Activated CD4-positive, alpha-beta T cell treated with anti-CD3 and anti-CD28 coated beads, Interleukin-2, amount 50 U/mL, for 1 hour (primary cell): ENCODE results near the gene FBXO11.
A peak's percentile ranks its signal among the peaks of the same experiment; 100 is the strongest.

ENCODE experiments used
- DNase-seq: peaks from one replicate; pipeline ENCODE4 v3.0.0-alpha.2; 2020

Gene FBXO11

DNA sequence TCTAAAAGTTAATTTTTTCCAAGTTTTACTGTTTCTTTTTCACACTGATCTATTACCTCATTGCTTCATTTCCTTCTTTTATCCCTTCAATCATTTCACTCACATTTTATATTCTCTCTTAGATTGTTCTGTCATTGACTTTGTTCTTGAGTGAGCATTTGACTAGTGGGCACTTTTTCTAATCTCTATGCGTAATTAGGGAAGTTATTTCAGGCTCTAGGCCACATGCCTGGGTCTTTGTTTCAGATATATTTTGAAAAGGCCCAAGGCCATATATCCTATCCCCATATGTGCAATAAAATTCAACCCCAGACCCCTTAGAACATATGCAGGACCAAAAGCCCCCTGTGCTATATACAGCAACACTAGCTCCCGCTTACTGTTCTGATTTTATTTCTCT is 62.1 kb downstream of the FBXO11 start:
- DNase-seq, result no peak

- no peak for DNase-seq
These were observed 62.9 kb downstream of the FBXO11 start for GRCh38 chr2:47843407-47843806.

DNA sequence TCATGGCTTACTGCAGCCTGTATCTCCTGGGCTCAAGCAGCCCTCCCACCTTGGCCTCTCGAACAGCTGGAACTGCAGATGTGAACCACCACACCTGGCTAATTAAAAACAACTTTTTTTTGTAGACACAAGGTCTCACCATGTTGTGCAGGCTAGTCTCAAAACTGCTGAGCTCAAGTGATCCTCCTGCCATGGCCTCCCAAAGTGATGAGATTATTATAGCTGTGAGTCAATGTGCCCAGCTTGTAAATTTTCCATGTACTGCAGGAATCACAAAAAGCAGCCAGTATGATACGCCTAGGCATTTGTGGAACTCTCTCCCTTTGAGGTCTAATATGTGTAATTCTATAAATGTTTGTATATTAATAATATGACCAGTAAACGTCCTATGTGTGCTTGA is 63.5 kb downstream of the FBXO11 start:
- no peak for DNase-seq

DNA sequence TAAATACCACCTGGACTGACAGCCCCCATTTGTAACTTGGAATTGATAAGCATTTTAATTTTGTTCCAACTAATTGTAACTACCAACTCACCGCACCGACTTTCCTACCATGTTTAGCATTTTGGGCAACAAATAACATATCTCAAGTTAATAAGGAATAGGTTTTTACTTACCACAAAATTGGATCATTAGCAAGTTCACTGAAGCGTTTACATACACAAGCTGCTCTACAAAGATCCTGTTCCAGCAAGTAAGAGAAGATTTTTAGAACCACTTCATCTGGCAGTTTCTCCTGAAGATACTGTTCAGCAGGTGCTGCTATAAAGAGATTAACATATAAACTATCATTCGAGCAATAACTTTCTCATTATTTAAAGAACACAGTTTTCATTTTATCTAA is 67.6 kb downstream of the FBXO11 start:
- no peak for DNase-seq

GRCh38 chr2:47838249-47838648 is 68.0 kb downstream of the FBXO11 start:
- DNase-seq, result no peak

DNA sequence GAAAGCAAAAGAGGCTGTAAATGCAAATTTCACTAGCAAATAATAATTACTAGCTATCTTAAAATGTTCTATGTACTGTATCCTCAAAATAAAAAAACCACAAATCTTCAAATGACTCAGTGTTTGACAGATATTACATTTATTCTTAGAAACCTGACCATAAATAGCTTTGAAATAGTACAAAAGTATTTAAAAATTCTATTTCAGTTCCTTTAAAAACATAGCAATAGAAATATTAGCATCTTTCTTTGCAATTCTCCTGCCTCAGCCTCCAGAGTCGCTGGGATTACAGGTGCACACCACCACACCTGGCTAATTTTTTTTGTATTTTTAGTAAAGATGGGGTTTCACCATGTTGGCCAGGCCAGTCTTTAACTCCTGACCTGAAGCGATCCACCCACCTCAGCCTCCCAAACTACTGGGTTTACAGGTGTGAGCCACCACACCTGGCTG is 72.8 kb downstream of the FBXO11 start:
- no peak for DNase-seq

DNA sequence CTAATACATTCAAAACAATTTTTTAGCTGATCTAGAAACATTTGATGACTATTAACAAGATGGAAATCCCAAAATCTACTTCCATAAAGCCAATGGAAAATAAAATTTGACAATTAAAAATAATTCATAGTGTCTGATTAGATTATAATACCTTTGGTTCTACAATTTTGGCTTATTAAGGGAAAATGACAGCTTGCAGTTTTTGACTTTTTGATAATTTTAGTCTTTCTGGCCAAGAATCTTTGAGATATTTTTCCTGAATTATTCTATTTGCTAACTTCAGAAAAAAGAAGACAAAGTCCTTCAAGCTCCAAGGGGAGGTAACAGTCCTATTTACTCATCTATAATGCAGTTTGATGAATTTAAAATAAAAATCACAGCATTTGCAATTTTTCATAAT is 83.8 kb downstream of the FBXO11 start:
- DNase-seq, result no peak

DNA sequence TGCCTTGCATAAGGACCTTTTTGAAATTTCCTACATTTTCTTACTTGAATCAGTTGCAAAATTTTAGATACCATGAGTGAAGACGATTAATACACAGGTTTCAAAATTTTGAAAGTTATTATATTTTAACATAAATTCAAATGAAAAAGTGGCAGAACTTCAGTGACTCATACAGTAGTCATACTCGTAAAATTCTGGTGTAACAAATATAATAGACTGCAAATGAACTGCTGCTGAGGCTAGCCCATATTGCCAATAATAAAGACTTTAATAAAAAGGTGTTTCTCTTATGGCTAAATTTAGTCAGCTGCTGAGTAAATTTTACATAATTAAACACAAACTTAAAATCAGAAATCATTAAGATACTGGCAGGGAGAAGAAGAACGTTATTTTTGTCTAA is 86.5 kb downstream of the FBXO11 start:
- no peak for DNase-seq

- no peak for DNase-seq
These were observed 87.5 kb downstream of the FBXO11 start for GRCh38 chr2:47818777-47819176.

DNA sequence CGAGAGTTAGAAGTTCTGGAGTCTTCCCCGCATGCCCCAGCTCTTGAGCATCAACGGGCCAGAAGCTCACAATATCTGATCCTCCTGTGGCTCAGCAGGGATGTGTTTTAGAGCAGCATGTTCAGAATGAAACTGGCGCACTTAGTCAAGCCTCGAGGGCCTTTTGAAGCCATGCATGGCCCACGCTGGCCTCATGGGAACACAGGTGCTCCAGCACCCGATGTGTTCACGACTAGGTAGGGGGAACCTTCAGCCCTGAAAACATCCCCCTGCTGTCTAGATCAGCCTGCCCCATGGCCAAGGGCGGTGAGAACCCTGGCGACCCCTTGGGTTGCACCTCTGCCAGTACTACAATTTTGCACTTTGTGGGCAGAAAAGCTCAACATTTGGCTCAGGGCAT is 90.5 kb downstream of the FBXO11 start:
- DNase-seq, result no peak

DNA sequence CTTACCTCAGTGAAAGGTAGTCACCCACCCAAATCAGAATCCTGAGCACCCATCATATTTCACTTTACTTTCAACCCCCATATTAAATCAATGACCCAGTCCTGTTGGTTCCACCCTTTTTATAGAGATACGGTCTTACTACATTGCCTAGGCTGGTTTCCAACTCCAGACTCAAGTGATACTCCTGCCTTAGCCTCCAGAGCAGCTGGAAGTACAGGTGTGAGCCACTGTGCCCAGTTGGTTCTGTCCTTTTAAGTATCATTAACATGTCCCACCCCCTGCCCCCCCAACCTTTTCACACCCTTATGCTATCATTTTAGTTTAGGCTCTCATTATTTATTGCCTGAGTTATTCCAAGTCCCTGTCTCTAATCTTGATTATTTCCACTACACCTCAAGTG is 94.6 kb downstream of the FBXO11 start:
- no peak for DNase-seq

GRCh38 chr2:47810850-47811249 is 95.4 kb downstream of the FBXO11 start:
- no peak for DNase-seq

GRCh38 chr2:47809903-47810302 is 96.4 kb downstream of the FBXO11 start:
- no peak for DNase-seq

GRCh38 chr2:47808614-47809013 is 97.7 kb downstream of the FBXO11 start:
- DNase-seq, result no peak

DNA sequence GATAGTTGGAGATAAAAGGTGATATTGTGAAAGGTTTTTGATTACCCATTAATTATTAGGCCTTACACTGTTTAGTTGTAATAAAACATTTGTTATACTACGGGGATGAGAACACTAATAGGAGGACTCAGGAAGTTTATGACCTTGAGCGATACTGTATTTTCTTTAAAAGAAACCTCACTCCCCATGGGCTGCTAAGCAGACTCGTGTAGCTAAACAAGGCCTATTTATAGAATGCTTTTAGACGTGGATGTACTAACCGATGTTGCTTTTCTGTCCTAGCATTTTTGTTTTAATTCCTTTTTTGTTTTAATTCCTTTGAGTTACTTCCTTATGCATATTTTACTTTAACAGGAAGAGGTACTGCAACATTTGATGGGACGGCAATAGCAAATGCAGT is 100.4 kb downstream of the FBXO11 start:
- no peak for DNase-seq

DNA sequence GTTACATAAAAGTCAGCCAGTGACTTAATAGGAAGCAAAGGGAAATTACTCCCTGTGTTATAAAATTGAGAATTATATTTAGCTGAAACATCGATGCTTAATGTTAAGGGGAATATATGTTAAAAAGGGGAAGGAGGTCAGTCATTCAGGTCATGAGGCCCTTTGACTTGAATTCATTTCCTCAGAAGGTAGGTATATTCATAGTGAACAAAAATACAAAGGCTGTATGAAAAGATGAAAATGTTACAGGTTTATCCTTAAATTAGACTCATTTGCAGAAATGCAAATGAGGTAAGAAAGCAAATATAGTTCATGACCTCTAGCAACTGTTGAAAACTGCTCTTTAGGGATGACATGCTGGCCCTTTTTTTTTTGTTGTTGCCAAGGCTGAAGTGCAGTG is 102.5 kb downstream of the FBXO11 start:
- no peak for DNase-seq

GRCh38 chr2:47803363-47803762 is 102.9 kb downstream of the FBXO11 start:
- DNase-seq, result no peak

GRCh38 chr2:47801118-47801517 is 105.2 kb downstream of the FBXO11 start:
- DNase-seq, result no peak

GRCh38 chr2:47799031-47799609 is 107.2 kb downstream of the FBXO11 start:
- DNase-seq, result no peak

DNA sequence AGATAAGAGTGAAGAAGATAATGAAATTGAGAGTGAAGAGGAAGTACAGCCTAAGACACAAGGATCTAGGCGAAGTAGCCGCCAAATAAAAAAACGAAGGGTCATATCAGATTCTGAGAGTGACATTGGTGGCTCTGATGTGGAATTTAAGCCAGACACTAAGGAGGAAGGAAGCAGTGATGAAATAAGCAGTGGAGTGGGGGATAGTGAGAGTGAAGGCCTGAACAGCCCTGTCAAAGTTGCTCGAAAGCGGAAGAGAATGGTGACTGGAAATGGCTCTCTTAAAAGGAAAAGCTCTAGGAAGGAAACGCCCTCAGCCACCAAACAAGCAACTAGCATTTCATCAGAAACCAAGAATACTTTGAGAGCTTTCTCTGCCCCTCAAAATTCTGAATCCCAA is 107.7 kb downstream of the FBXO11 start:
- no peak for DNase-seq

GRCh38 chr2:47796090-47796697 is 110.1 kb downstream of the FBXO11 start:
- DNase-seq, result no peak

DNA sequence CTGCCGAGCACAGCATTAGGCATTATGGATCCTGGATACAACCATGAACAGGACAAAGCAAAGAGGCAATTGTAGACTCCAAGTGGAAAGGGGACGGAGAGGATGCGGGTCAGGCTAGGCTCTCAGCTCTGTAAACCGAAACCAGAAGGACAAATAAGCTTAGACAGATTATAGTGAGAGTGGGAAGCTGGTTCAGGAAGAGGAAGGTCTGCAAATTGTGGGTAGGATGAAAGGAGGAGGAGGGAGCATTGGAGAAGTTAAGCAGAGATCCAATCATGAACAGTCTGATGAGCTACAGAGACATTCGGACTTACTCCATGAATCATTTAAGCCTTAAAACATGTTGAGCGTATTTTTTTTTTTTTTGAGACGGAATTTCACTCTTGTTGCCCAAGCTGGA is 120.3 kb downstream of the FBXO11 start:
- no peak for DNase-seq

- no peak for DNase-seq
These were observed 121.9 kb downstream of the FBXO11 start for GRCh38 chr2:47784352-47784851.

DNA sequence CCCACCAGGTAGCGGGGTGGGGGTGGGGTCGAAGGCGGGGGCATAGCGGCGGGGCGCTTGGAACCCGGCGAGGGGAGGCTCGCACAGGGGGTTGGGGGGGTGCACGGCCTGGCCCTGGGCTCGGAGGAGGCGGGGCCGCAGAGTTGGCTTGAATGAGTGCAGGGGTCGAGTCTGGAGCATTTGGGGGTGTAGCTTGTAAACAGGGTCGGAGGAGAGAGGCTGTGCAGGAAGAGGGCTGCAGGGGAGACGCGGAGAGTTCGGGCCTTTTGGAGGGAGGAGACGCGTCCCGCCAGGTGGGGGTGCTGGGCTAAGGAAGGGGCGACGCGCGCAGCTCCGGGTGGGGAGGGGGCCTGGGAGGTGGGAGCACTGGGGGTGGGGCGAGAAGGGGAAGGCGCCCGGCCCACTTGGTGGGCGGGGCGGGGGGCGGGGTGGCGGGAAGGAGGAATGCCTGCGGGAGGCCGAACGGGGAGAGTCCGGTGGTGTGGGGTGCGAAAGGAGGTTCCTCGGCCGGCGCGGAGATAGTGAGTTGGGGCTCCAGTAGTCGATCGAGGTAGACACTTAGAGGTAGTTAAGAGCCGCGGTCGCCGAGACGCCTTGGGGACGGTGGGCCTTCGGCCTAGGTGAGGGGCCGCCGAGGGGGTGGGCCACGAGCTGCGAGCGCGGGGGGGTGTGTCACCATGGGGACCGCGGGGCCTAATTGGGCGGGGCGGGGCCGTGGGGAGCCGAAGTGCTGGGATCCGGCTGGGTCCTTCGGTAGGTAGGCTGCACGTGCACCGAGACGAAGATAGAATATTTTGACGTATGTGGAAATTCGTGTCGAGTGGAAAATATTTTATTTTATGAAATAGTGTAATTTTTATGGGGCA is 122.6 kb downstream of the FBXO11 start:
- DNase-seq, result peak; percentile 68
